Neural cell (in vitro differentiated cells): ENCODE measurements around the gene DDX27. TPM values are rescaled to one million over a fixed set of nuclear protein-coding genes. Genes with fewer than 3 reads are reported as not detected.

Source experiments
- H2AFZ ChIP-seq: fragments of 200-600, 300-800 bp; sonication (generic), shearing (Covaris generic); 2 replicates; pipeline ENCODE4 v1.6.0; 2014; ENCODE audit warnings: low read depth, mild to moderate bottlenecking, antibody characterized with exemption, low read length, moderate library complexity
- H3F3A ChIP-seq: fragments of 200-600 bp; shearing (Covaris generic); 2 replicates; pipeline ENCODE4 v1.6.1; 2016; ENCODE audit warnings: mild to moderate bottlenecking, moderate library complexity, mixed read lengths, antibody characterized with exemption, low read length; ENCODE audit not compliant: insufficient read depth, poor library complexity, severe bottlenecking
- H3K27ac ChIP-seq: fragments of 200-600, 300-800 bp; sonication (generic), shearing (Covaris generic); 2 replicates; pipeline ENCODE4 v1.5.1; 2014; ENCODE audit warnings: mild to moderate bottlenecking, low read length, moderate library complexity
- H3K27me3 ChIP-seq: fragments of 300-800, 200-600 bp; sonication (generic), shearing (Covaris generic); 2 replicates; pipeline ENCODE4 v1.6.0; 2014; ENCODE audit warnings: mild to moderate bottlenecking, low read depth, low read length, moderate library complexity; ENCODE audit not compliant: insufficient read depth
- H3K36me3 ChIP-seq: fragments of 300-800, 200-600 bp; sonication (generic), shearing (Covaris generic); 2 replicates; pipeline ENCODE4 v1.5.1; 2014; ENCODE audit warnings: mild to moderate bottlenecking, antibody characterized with exemption, low read length, moderate library complexity; ENCODE audit not compliant: insufficient read depth
- H3K4me2 ChIP-seq: fragments of 300-800, 200-600 bp; sonication (generic), shearing (Covaris generic); 2 replicates; pipeline ENCODE4 v1.6.0; 2014; ENCODE audit warnings: mild to moderate bottlenecking, low read length
- H3K4me3 ChIP-seq: fragments of 300-800, 200-600 bp; sonication (generic), shearing (Covaris generic); 2 replicates; pipeline ENCODE4 v1.5.1; 2014; ENCODE audit warnings: mild to moderate bottlenecking, low read length, moderate library complexity
- H3K79me2 ChIP-seq: fragments of 200-600 bp; shearing (Covaris generic); replicated peaks from 2 replicates; pipeline ENCODE4 v1.6.0; 2014; ENCODE audit warnings: mild to moderate bottlenecking, low read length, moderate library complexity; ENCODE audit not compliant: insufficient read depth
- H3K9ac ChIP-seq: fragments of 300-800, 200-600 bp; sonication (generic), shearing (Covaris generic); 2 replicates; pipeline ENCODE4 v1.6.1; 2016; ENCODE audit warnings: mild to moderate bottlenecking, low read length, mixed read lengths
- H3K9me2 ChIP-seq: fragments of 200-600 bp; shearing (Covaris generic); 2 replicates; pipeline ENCODE4 v1.6.1; 2016; ENCODE audit warnings: mild to moderate bottlenecking, low read length, mixed read lengths; ENCODE audit not compliant: insufficient read depth
- H3K9me3 ChIP-seq: fragments of 200-600, 300-800 bp; sonication (generic), shearing (Covaris generic); 2 replicates; pipeline ENCODE4 v1.6.1; 2016; ENCODE audit warnings: mild to moderate bottlenecking, mixed run types, low read length, moderate library complexity, mixed read lengths
- H4K20me1 ChIP-seq: fragments of 200-600 bp; shearing (Covaris generic); 2 replicates; pipeline ENCODE4 v1.6.1; 2016; ENCODE audit warnings: mild to moderate bottlenecking, mixed run types; ENCODE audit not compliant: insufficient read depth
- EP300 ChIP-seq: fragments of 450-650 bp; conservative IDR thresholded peaks from 2 replicates; pipeline ENCODE4 v1.6.1; 2014; ENCODE audit warnings: antibody characterized with exemption, mild to moderate bottlenecking, moderate library complexity; ENCODE audit not compliant: poor library complexity, severe bottlenecking
- EZH2 ChIP-seq: fragments of 200-600, 300-800 bp; shearing (Covaris generic), sonication (generic); IDR thresholded peaks from 2 replicates; pipeline ENCODE4 v1.6.1; 2014; ENCODE audit warnings: antibody characterized with exemption, low read length, borderline replicate concordance, mild to moderate bottlenecking; ENCODE audit not compliant: insufficient read depth, poor library complexity, severe bottlenecking
- MXI1 ChIP-seq: fragments of 450-650 bp; conservative IDR thresholded peaks from 2 replicates; pipeline ENCODE4 v1.6.1; 2014; ENCODE audit warnings: antibody characterized with exemption, mild to moderate bottlenecking; ENCODE audit not compliant: poor library complexity, severe bottlenecking
- POLR2AphosphoS5 ChIP-seq: IDR thresholded peaks from 2 replicates; pipeline ENCODE4 v1.6.1; 2012
- RAD21 ChIP-seq: fragments of 450-650 bp; conservative IDR thresholded peaks from 2 replicates; pipeline ENCODE4 v1.6.1; 2014; ENCODE audit warnings: antibody characterized with exemption, mild to moderate bottlenecking, moderate library complexity
- SMC3 ChIP-seq: fragments of 450-650 bp; conservative IDR thresholded peaks from 2 replicates; pipeline ENCODE4 v1.6.1; 2014; ENCODE audit warnings: antibody characterized with exemption, mild to moderate bottlenecking, moderate library complexity; ENCODE audit not compliant: poor library complexity
- TAF1 ChIP-seq: IDR thresholded peaks from 2 replicates; pipeline ENCODE4 v1.6.1; 2012; ENCODE audit warnings: low read depth
- polyA plus RNA-seq: library from polyadenylated mRNA; depleted of rRNA; stranded (reverse); fragments of >200 nt; gene quantifications from 2 replicates; pipeline ENCODE4 v1.2.3, GENCODE V29; 2014
- TF ChIP-seq, protein P1 (sequence below): fragments of 450-650 bp; IDR thresholded peaks from 2 replicates; pipeline ENCODE4 v1.5.1; 2014; ENCODE audit warnings: antibody characterized with exemption, mild to moderate bottlenecking, moderate library complexity; ENCODE audit not compliant: poor library complexity, severe bottlenecking
- TF ChIP-seq, protein P2 (sequence below): IDR thresholded peaks from 2 replicates; pipeline ENCODE4 v1.6.1; 2012; ENCODE audit warnings: borderline replicate concordance

Gene DDX27
- polyA plus RNA-seq, 1 donor from 2014 or later: 35.4 TPM

DNA sequence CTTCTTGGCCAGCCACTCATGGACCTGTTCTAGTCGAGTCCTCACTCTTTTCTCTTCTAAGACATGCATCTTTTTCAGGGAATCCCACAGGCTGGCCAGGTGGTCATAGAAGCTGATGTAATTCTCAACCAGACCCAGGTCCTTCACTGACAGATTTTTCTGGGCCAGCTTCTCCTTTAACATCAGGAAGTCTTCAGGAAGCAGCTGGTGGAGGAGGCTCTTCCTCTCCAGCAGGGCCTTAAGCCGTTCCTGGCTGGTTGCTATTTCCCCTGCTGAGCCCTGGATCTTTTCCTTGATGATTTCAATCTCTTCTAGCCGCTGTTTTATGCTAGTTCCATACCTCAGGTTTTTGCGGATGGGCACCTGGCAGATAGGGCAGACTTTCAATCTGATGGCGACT is 28.6 kb downstream of the DDX27 start:
- H4K20me1 ChIP-seq: no peaks in the 10 kb centered on the region
- no peaks in the 10 kb centered on the region for H3K9me2 ChIP-seq
- no peaks in the 10 kb centered on the region for H3F3A ChIP-seq
- H2AFZ ChIP-seq: no peak overlapping the region
- no peaks in the 10 kb centered on the region for H3K79me2 ChIP-seq
- TF ChIP-seq EP300: no peak
- no peak for TF ChIP-seq TAF1
- TF ChIP-seq, protein P1, sequence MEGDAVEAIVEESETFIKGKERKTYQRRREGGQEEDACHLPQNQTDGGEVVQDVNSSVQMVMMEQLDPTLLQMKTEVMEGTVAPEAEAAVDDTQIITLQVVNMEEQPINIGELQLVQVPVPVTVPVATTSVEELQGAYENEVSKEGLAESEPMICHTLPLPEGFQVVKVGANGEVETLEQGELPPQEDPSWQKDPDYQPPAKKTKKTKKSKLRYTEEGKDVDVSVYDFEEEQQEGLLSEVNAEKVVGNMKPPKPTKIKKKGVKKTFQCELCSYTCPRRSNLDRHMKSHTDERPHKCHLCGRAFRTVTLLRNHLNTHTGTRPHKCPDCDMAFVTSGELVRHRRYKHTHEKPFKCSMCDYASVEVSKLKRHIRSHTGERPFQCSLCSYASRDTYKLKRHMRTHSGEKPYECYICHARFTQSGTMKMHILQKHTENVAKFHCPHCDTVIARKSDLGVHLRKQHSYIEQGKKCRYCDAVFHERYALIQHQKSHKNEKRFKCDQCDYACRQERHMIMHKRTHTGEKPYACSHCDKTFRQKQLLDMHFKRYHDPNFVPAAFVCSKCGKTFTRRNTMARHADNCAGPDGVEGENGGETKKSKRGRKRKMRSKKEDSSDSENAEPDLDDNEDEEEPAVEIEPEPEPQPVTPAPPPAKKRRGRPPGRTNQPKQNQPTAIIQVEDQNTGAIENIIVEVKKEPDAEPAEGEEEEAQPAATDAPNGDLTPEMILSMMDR: no peak
- TF ChIP-seq MXI1: no peak
- no peak for TF ChIP-seq RAD21
- TF ChIP-seq SMC3: no peak
- TF ChIP-seq POLR2AphosphoS5: no peak
- TF ChIP-seq EZH2: no peak
- H3K36me3 ChIP-seq: peaks cover 7% of the 10 kb centered on the region
- H3K4me3 ChIP-seq: no peak overlapping the region
- H3K27ac ChIP-seq: no peak overlapping the region
- H3K4me2 ChIP-seq: no peak overlapping the region
- no peaks in the 10 kb centered on the region for H3K27me3 ChIP-seq
- H3K9me3 ChIP-seq: no peaks in the 10 kb centered on the region
- no peak overlapping the region for H3K9ac ChIP-seq

DNA sequence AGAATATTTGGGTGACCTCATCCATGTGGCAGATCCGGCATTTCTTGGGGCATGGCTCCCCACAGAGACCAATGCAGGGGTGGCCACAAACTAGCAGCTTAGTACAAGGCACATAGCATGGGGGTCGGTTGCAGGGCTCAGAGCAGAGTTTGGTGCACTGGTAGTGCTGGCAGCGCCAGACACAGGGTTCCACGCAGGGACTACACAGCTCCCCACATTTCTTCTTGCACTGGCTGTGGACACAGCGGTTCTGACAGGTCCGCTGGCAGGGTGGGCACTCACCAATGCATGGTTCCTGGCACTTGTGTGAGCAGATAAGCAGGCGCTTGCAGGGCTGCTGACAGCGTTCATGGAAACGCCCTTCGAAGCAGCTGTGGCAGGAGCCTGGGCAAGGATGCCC is 29.1 kb downstream of the DDX27 start:
- H3K9me3 ChIP-seq: no peaks in the 10 kb centered on the region
- no peak overlapping the region for H3K4me2 ChIP-seq
- H2AFZ ChIP-seq: no peak overlapping the region
- no peaks in the 10 kb centered on the region for H3F3A ChIP-seq
- H3K36me3 ChIP-seq: peaks cover 7% of the 10 kb centered on the region
- no peak overlapping the region for H3K27ac ChIP-seq
- no peaks in the 10 kb centered on the region for H4K20me1 ChIP-seq
- TF ChIP-seq POLR2AphosphoS5 (no peak), TAF1 (no peak), EP300 (no peak), SMC3 (no peak), EZH2 (no peak), MXI1 (no peak), RAD21 (no peak)
- TF ChIP-seq, protein P1: no peak
- TF ChIP-seq, protein P2, sequence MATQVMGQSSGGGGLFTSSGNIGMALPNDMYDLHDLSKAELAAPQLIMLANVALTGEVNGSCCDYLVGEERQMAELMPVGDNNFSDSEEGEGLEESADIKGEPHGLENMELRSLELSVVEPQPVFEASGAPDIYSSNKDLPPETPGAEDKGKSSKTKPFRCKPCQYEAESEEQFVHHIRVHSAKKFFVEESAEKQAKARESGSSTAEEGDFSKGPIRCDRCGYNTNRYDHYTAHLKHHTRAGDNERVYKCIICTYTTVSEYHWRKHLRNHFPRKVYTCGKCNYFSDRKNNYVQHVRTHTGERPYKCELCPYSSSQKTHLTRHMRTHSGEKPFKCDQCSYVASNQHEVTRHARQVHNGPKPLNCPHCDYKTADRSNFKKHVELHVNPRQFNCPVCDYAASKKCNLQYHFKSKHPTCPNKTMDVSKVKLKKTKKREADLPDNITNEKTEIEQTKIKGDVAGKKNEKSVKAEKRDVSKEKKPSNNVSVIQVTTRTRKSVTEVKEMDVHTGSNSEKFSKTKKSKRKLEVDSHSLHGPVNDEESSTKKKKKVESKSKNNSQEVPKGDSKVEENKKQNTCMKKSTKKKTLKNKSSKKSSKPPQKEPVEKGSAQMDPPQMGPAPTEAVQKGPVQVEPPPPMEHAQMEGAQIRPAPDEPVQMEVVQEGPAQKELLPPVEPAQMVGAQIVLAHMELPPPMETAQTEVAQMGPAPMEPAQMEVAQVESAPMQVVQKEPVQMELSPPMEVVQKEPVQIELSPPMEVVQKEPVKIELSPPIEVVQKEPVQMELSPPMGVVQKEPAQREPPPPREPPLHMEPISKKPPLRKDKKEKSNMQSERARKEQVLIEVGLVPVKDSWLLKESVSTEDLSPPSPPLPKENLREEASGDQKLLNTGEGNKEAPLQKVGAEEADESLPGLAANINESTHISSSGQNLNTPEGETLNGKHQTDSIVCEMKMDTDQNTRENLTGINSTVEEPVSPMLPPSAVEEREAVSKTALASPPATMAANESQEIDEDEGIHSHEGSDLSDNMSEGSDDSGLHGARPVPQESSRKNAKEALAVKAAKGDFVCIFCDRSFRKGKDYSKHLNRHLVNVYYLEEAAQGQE: no peak
- H3K27me3 ChIP-seq: no peaks in the 10 kb centered on the region
- no peak overlapping the region for H3K9ac ChIP-seq
- no peaks in the 10 kb centered on the region for H3K79me2 ChIP-seq
- no peaks in the 10 kb centered on the region for H3K9me2 ChIP-seq
- no peak overlapping the region for H3K4me3 ChIP-seq
